HL-60 (cell line): ENCODE measurements around the gene UBE2R2.
"Not testable (repeated sequence)": the region's sequence is repeated elsewhere in the genome, so short reads cannot be mapped to it uniquely, and the experiment has no call there.

Experiments used
- DNase-seq, 2 experiments: peaks; one replicate each; pipeline ENCODE4 v3.0.0-alpha.2; 2010 to 2020; ENCODE audit warnings: low read depth in 1 of 2, low spot score in 1 of 2
- H3K27ac ChIP-seq: fragments of 250-450 bp; sonication (Bioruptor Pico); replicated peaks from 2 replicates; pipeline ENCODE4 v1.5.1; 2020; ENCODE audit warnings: mild to moderate bottlenecking, moderate library complexity
- H3K27me3 ChIP-seq: fragments of 250-450 bp; sonication (Bioruptor Pico); 2 replicates; pipeline ENCODE4 v1.5.1; 2021; ENCODE audit warnings: mild to moderate bottlenecking, moderate library complexity; ENCODE audit not compliant: insufficient read depth, poor library complexity, severe bottlenecking
- H3K4me3 ChIP-seq: replicated peaks from 2 replicates; pipeline ENCODE4 v1.5.1; 2011; ENCODE audit warnings: mild to moderate bottlenecking, control low read depth, low read length; ENCODE audit not compliant: insufficient read depth
- GABPA ChIP-seq: IDR thresholded peaks from 2 replicates; pipeline ENCODE4 v1.6.1; 2012; ENCODE audit warnings: low read depth
- POLR2AphosphoS5 ChIP-seq: IDR thresholded peaks from 2 replicates; pipeline ENCODE4 v1.6.1; 2012; ENCODE audit warnings: low read depth
- REST ChIP-seq: IDR thresholded peaks from 2 replicates; pipeline ENCODE4 v1.6.1; 2012; ENCODE audit warnings: low read depth; ENCODE audit not compliant: insufficient replicate concordance
- SPI1 ChIP-seq: IDR thresholded peaks from 2 replicates; pipeline ENCODE4 v1.6.1; 2012; ENCODE audit warnings: low read depth, mild to moderate bottlenecking, borderline replicate concordance
- TF ChIP-seq, protein P1 (sequence below): IDR thresholded peaks from one replicate; pipeline ENCODE4 v1.5.1; 2011; ENCODE audit warnings: low read length, control low read depth, inconsistent platforms; ENCODE audit not compliant: insufficient read depth

UBE2R2 gene

GRCh38 chr9:33846231-33846630 lies 29.3 kb downstream of the UBE2R2 start:
- Histone ChIP-seq H3K4me3 (no peak overlapping the region), H3K27ac (no peak overlapping the region), H3K27me3 (no peaks in the 10 kb centered on the region)
- TF ChIP-seq REST (no peak), POLR2AphosphoS5 (no peak), GABPA (no peak), SPI1 (no peak)
- TF ChIP-seq, protein P1, sequence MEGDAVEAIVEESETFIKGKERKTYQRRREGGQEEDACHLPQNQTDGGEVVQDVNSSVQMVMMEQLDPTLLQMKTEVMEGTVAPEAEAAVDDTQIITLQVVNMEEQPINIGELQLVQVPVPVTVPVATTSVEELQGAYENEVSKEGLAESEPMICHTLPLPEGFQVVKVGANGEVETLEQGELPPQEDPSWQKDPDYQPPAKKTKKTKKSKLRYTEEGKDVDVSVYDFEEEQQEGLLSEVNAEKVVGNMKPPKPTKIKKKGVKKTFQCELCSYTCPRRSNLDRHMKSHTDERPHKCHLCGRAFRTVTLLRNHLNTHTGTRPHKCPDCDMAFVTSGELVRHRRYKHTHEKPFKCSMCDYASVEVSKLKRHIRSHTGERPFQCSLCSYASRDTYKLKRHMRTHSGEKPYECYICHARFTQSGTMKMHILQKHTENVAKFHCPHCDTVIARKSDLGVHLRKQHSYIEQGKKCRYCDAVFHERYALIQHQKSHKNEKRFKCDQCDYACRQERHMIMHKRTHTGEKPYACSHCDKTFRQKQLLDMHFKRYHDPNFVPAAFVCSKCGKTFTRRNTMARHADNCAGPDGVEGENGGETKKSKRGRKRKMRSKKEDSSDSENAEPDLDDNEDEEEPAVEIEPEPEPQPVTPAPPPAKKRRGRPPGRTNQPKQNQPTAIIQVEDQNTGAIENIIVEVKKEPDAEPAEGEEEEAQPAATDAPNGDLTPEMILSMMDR: no peak
- no peak for DNase-seq

- H3K27ac ChIP-seq, H3K4me3 ChIP-seq, DNase-seq, H3K27me3 ChIP-seq: not testable (repeated sequence)
These were observed 30.9 kb downstream of the UBE2R2 start for GRCh38 chr9:33847894-33848205.

- Histone ChIP-seq H3K27me3 (no peaks in the 10 kb centered on the region), H3K27ac (no peak overlapping the region), H3K4me3 (no peak overlapping the region)
- TF ChIP-seq POLR2AphosphoS5 (no peak), SPI1 (no peak), GABPA (no peak), REST (no peak)
- TF ChIP-seq, protein P1: no peak
- DNase-seq: no peak
These were observed 33.3 kb downstream of the UBE2R2 start for GRCh38 chr9:33850267-33850629.

DNA sequence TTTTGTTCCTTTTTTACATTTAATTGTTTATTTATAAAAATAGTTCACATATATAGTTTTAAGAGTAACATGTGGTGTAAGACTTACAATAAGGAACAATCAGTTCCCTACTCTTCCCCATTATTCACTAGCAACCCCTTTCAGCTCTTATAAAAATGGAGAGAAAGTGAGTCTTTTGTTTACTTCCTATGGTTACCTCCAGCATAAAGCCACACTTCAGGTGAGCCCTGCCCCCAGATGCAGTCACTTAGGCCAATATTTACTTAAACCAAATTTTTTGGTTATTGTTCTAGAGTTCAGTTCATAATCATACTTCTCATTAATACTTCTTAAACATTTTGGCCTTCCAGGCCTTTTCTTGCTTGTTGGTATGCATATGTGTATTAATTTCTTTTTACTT lies 33.7 kb downstream of the UBE2R2 start:
- TF ChIP-seq GABPA (no peak), REST (no peak)
- TF ChIP-seq, protein P1: no peak
- no peak overlapping the region for H3K27ac ChIP-seq
- no peaks in the 10 kb centered on the region for H3K27me3 ChIP-seq
- no peak for DNase-seq
- no peak overlapping the region for H3K4me3 ChIP-seq
